CD4-positive, alpha-beta T cell treated with Interleukin-6 at 100 ng/mL for 8 hours (primary cell): ENCODE measurements around the gene SCGB1D2.

Experiments
- DNase-seq: peaks from one replicate; pipeline ENCODE4 v3.0.0-alpha.2; 2020; ENCODE audit warnings: mixed read lengths, low spot score

The SCGB1D2 gene

DNA sequence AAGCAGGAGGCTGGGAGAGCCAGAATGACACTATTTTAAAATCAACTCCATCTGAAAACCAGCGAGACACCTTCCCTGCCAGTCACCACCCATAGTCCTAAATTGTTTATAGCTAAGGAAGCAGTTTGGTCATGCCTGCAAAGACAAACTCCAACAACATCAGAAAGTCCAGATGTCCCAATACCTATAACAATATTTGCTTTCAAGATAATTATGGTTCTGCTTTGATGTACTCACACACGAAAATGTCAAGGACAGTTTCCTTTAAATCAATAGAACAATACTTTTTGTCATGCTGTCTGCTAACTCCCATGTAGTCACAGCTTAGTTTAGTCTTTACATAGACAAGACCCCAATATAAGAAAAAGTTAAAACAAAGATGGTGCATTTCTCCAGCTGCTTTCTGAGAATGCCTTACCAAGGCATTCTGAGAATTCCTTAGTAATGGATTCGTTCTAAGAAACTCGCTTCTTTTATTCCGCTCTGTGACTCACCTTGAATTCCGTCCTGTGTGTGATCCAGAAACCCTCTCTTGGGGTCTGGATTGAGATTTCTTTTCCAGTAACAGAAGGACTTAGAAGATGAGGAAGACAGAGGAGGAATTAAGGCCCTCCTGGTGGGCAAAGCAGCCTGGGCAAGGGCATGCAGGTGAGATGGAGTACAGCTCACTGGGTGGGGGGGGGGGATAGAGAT, 18.4 kb downstream of the SCGB1D2 start:
- DNase-seq = no peak

DNA sequence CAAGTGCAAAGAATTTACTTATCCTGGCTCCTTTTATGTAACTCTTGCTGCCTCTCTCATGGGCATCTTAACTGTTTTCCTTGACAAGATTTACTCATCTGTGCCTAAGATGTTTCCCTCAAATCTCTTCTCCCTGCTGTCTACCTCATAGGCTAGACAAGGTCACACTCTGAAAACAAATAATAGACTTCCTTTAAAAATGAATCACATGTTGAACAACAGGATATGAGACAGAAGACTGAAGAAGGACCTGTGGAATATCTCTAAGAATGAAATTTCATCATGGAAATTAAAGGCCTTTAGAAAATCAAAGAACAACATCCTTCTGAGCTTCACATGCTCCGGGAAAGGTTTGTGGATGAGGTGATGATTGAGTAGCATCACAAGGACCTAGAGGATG, 22.0 kb downstream of the SCGB1D2 start:
- no peak for DNase-seq

DNA sequence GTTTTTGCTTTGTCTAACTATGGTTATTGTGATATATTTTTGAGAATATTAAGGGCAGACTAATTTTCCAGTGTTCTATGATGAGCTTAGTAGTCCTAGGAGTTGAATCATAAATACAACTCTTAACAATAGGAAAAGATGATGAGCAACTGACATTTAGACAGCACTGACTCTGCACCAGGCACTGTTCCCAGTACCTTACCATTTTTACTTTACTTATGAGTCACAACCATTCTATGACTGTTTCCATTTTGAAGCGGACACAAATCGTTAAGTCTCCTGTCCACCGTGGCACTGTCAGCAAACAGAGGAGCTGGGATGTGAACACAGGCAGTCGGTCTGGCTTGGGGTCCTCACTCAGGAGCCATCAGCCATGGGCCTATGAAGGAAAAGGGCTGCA, 24.5 kb downstream of the SCGB1D2 start:
- no peak for DNase-seq

DNA sequence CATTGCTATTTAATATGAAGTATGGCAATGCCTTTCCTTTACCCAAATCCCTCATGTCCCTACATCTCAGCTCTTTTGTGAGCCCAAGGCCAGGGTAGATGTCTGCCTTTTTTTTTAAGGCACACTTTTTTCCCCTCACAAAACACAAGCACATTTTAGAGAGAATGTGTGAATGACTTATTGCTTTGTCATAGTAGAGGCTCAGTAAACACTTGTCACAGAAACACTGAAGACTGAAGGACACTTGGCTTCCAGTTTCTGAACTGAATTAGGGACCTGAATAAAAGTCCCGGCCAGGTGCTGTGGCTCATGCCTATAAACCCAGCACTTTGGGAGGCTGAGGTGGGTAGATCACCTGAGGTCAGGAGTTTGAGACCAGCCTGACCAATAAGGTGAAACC, 25.0 kb downstream of the SCGB1D2 start:
- DNase-seq = no peak

DNA sequence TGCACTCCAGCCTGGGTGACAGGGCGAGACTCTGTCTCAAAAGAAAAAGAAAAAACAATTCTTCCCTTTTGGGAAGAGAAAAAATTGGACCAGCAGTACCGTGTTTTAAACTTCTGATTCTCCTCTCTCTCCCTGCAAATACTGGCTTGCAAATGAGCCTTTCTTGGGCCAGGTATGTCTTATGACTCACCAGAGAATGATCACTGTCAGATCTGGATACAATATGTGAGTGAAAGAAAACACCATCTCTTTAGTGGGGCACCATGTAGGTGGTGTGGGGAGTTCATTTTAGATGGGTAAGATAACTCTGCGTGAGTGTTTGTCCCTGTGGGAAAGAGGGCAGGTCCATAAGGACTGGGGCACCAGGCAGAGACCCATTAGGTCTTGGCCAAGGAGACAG, 25.5 kb downstream of the SCGB1D2 start:
- no peak for DNase-seq

- DNase-seq = no peak
Observed at GRCh38 chr11:62269654-62270278, 27.7 kb downstream of the SCGB1D2 start, which contains the start of gene SCGB2A2. SCGB2A2 (plus strand) TSS chr11:62270158; CDS start chr11:62270217, 59 bp downstream.

- DNase-seq = no peak
Observed at GRCh38 chr11:62273284-62273683, 31.2 kb downstream of the SCGB1D2 start.

GRCh38 chr11:62273789-62274275, 31.8 kb downstream of the SCGB1D2 start:
- DNase-seq = no peak

DNA sequence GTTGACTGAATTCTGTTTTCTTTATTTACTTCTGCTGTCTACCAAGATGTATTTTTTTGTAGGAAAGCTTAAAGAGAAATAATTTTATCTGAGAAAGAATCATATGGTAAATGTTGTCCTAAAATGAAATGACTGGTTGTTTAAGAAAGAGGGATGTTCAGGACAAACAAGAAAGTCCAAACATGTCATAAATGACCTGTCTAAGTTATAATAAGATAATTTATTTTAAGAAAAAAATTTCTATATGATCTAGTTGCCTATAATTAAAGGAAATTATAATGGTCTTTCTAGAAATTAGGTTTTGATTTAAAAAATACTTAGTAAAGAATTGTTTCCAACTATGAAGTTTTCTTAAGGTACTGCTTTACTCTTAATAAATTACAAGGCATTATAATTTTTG, 38.4 kb downstream of the SCGB1D2 start:
- no peak for DNase-seq
